HepG2 (cell line): ENCODE results near the gene PLEKHB1. TPM values are rescaled to one million over a fixed set of nuclear protein-coding genes. Genes with fewer than 3 reads are reported as not detected.

Experiments
- AHR ChIP-seq: IDR thresholded peaks from 2 replicates; pipeline ENCODE4 v1.6.1; 2018; ENCODE audit warnings: missing genetic modification reagents, missing compliant biosample characterization
- ARID4A ChIP-seq: sonication (generic); formaldehyde crosslinking; IDR thresholded peaks from 2 replicates; pipeline ENCODE4 v1.5.0; 2020; ENCODE audit warnings: mild to moderate bottlenecking, missing genetic modification reagents, borderline replicate concordance
- BHLHE40 ChIP-seq: IDR thresholded peaks from 2 replicates; pipeline ENCODE4 v1.6.1; 2011; ENCODE audit warnings: low read length, improper control_type of control experiment
- CBX2 ChIP-seq, 2 experiments: fragments of 200-600 bp in 1 of 2; sonication (generic); formaldehyde crosslinking in 1 of 2; IDR thresholded peaks; 2 replicates each; pipeline versions ENCODE4 v1.7.0 to v1.8.1; 2018 to 2022; ENCODE audit warnings: low read depth in 2 of 2, low read length in 1 of 2, mild to moderate bottlenecking in 1 of 2, missing genetic modification reagents in 1 of 2
- DMAP1 ChIP-seq: IDR thresholded peaks from 2 replicates; pipeline ENCODE4 v1.6.1; 2016
- DRAP1 ChIP-seq: IDR thresholded peaks from 2 replicates; pipeline ENCODE4 v1.6.1; 2016; ENCODE audit warnings: missing genetic modification reagents, missing compliant biosample characterization
- GABPB1 ChIP-seq: IDR thresholded peaks from 2 replicates; pipeline ENCODE4 v1.6.1; 2016; ENCODE audit warnings: mild to moderate bottlenecking, missing genetic modification reagents, moderate library complexity, missing compliant biosample characterization
- HOXD1 ChIP-seq: sonication (generic); formaldehyde crosslinking; IDR thresholded peaks from 2 replicates; pipeline ENCODE4 v1.5.0; 2020; ENCODE audit warnings: missing genetic modification reagents
- IRF9 ChIP-seq: sonication (generic); formaldehyde crosslinking; IDR thresholded peaks from 2 replicates; pipeline ENCODE4 v1.8.0; 2022; ENCODE audit warnings: missing genetic modification reagents, mild to moderate bottlenecking, borderline replicate concordance
- JDP2 ChIP-seq: sonication (generic); formaldehyde crosslinking; IDR thresholded peaks from 2 replicates; pipeline ENCODE4 v1.8.1; 2022; ENCODE audit warnings: missing genetic modification reagents, borderline replicate concordance
- NFATC3 ChIP-seq: sonication (generic); formaldehyde crosslinking; IDR thresholded peaks from 2 replicates; pipeline ENCODE4 v1.5.1; 2020; ENCODE audit warnings: mild to moderate bottlenecking, missing genetic modification reagents
- RARG ChIP-seq: sonication (generic); formaldehyde crosslinking; IDR thresholded peaks from 2 replicates; pipeline ENCODE4 v1.4.0; 2020; ENCODE audit warnings: low read depth, mild to moderate bottlenecking, missing genetic modification reagents
- SALL1 ChIP-seq: sonication (generic); formaldehyde crosslinking; IDR thresholded peaks from 2 replicates; pipeline ENCODE4 v1.8.0; 2022; ENCODE audit warnings: mild to moderate bottlenecking, missing genetic modification reagents
- TRIM24 ChIP-seq: sonication (generic); formaldehyde crosslinking; IDR thresholded peaks from 2 replicates; pipeline ENCODE4 v1.8.0; 2022; ENCODE audit warnings: mild to moderate bottlenecking, missing genetic modification reagents
- U2AF1 ChIP-seq: fragments of 200-400 bp; formaldehyde crosslinking; optimal IDR thresholded peaks from 2 replicates; pipeline ENCODE3; 2017; ENCODE audit warnings: mild to moderate bottlenecking, low read depth, low read length
- ZBTB20 ChIP-seq: sonication (generic); formaldehyde crosslinking; IDR thresholded peaks from 2 replicates; pipeline ENCODE4 v1.8.1; 2023; ENCODE audit warnings: missing genetic modification reagents, low read depth, mild to moderate bottlenecking, borderline replicate concordance
- ZBTB34 ChIP-seq: sonication (generic); formaldehyde crosslinking; IDR thresholded peaks from 2 replicates; pipeline ENCODE4 v1.8.0; 2022; ENCODE audit warnings: mild to moderate bottlenecking, missing genetic modification reagents
- ZMYM2 ChIP-seq: sonication (generic); formaldehyde crosslinking; IDR thresholded peaks from 2 replicates; pipeline ENCODE4 v1.8.0; 2022; ENCODE audit warnings: mild to moderate bottlenecking, missing genetic modification reagents
- ZNF121 ChIP-seq: sonication (generic); formaldehyde crosslinking; IDR thresholded peaks from 2 replicates; pipeline ENCODE4 v1.5.0; 2020; ENCODE audit warnings: mild to moderate bottlenecking, missing genetic modification reagents
- ZNF17 ChIP-seq: sonication (generic); formaldehyde crosslinking; IDR thresholded peaks from 2 replicates; pipeline ENCODE4 v1.5.0; 2020; ENCODE audit warnings: mild to moderate bottlenecking, missing genetic modification reagents
- ZNF264 ChIP-seq: sonication (generic); formaldehyde crosslinking; IDR thresholded peaks from 2 replicates; pipeline ENCODE4 v1.4.0; 2020; ENCODE audit warnings: missing genetic modification reagents
- ZNF614 ChIP-seq: IDR thresholded peaks from 2 replicates; pipeline ENCODE4 v1.6.1; 2018; ENCODE audit warnings: missing biosample characterization, missing genetic modification reagents, inconsistent platforms, borderline replicate concordance
- ZNF709 ChIP-seq: sonication (generic); formaldehyde crosslinking; IDR thresholded peaks from 2 replicates; pipeline ENCODE4 v1.5.0; 2020; ENCODE audit warnings: mild to moderate bottlenecking, missing genetic modification reagents
- ZNF781 ChIP-seq: sonication (generic); formaldehyde crosslinking; IDR thresholded peaks from 2 replicates; pipeline ENCODE4 v1.5.1; 2020; ENCODE audit warnings: borderline replicate concordance, mild to moderate bottlenecking, missing genetic modification reagents; ENCODE audit errors: not compliant biosample characterization
- polyA plus RNA-seq, 8 experiments: library from polyadenylated mRNA; depleted of rRNA in 3 of 8; stranded (reverse) in 7 of 8; unstranded in 1 of 8; fragments of >200 nt; fragmentation: Illumina TruSeq in 4 of 8; extraction: Trizol in 4 of 8; gene quantifications; 2 replicates each; pipeline versions ENCODE4 v1.2.1 to v1.2.3, GENCODE V29; 2011 to 2016; ENCODE audit warnings: low read depth in 4 of 8, missing spikeins in 1 of 8, mixed read lengths in 1 of 8; ENCODE audit not compliant: insufficient read depth in 1 of 8
- total RNA-seq, 5 experiments: library from RNA; depleted of rRNA; stranded (reverse); fragments of >200 nt; fragmentation: Illumina TruSeq; extraction: Trizol; gene quantifications; 2 replicates each; pipeline ENCODE4 v1.2.3, GENCODE V29; 2016; ENCODE audit warnings: low read depth in 1 of 5

The PLEKHB1 gene
- total and polyA plus RNA-seq, 2 of the 13 experiments (the other 11 are each of a cell fraction or from before 2014, with no cell fraction given): 68.0 to 99.3 TPM

- no peak for TF ChIP-seq ZNF264 (CRISPR knock-in tag)
- no peak for TF ChIP-seq BHLHE40
- TF ChIP-seq ZNF121 (CRISPR knock-in tag): no peak
- TF ChIP-seq IRF9 (CRISPR knock-in tag): no peak
- 0 out of 2 replicates have a peak, but pooled peaks have one; percentile 9 for TF ChIP-seq DMAP1 (CRISPR knock-in tag)
- no peak for TF ChIP-seq ZNF614 (CRISPR knock-in tag)
- no peak for TF ChIP-seq ZBTB20 (CRISPR knock-in tag)
- no peak for TF ChIP-seq HOXD1 (CRISPR knock-in tag)
- no peak for TF ChIP-seq TRIM24 (CRISPR knock-in tag)
- no peak for TF ChIP-seq ZNF17 (CRISPR knock-in tag)
- TF ChIP-seq U2AF1: no peak
- TF ChIP-seq ZMYM2 (CRISPR knock-in tag): no peak
- no peak for TF ChIP-seq JDP2
- TF ChIP-seq AHR (CRISPR knock-in tag): no peak
- no peak for TF ChIP-seq ZNF781 (CRISPR knock-in tag)
- no peak for TF ChIP-seq ZBTB34 (CRISPR knock-in tag)
- peak; percentile 52; the same call in 1 of the 2 replicates for TF ChIP-seq ARID4A (CRISPR knock-in tag)
- TF ChIP-seq CBX2 (IDR thresholded peaks at IDR 0.05; ENCODE audit: low read depth, low read length): no peak
- no peak for TF ChIP-seq CBX2 (CRISPR knock-in tag; IDR thresholded peaks at IDR 0.05; ENCODE audit: low read depth)
- TF ChIP-seq GABPB1: peak; percentile 72; the same call in 1 of the 2 replicates
- peak; percentile 24; the same call in 1 of the 2 replicates for TF ChIP-seq ZNF709 (CRISPR knock-in tag)
- TF ChIP-seq RARG (CRISPR knock-in tag): no peak
- peak; percentile 63; the same call in 1 of the 2 replicates for TF ChIP-seq DRAP1 (CRISPR knock-in tag)
- TF ChIP-seq NFATC3 (CRISPR knock-in tag): no peak
- TF ChIP-seq SALL1: peak; percentile 50
Observed at GRCh38 chr11:73647459-73648100, 1.2 kb downstream of the PLEKHB1 start (continued).
